SU-DHL-6 (cell line): ENCODE results near the gene PPFIBP2.

Experiments used
- EZH2phosphoT487 ChIP-seq: fragments of 200-600 bp; sonication (generic), shearing (Covaris generic); conservative IDR thresholded peaks from 2 replicates; pipeline ENCODE4 v1.6.1; 2018; ENCODE audit warnings: mild to moderate bottlenecking, antibody characterized with exemption, low read length, moderate library complexity, mixed read lengths
- TF ChIP-seq, protein P1 (sequence below): fragments of 200-600 bp; sonication (generic); IDR thresholded peaks from one replicate; pipeline ENCODE4 v1.5.1; 2017; ENCODE audit warnings: antibody characterized with exemption, mild to moderate bottlenecking, low read length, moderate library complexity; ENCODE audit not compliant: insufficient read depth, poor library complexity, severe bottlenecking

DNA sequence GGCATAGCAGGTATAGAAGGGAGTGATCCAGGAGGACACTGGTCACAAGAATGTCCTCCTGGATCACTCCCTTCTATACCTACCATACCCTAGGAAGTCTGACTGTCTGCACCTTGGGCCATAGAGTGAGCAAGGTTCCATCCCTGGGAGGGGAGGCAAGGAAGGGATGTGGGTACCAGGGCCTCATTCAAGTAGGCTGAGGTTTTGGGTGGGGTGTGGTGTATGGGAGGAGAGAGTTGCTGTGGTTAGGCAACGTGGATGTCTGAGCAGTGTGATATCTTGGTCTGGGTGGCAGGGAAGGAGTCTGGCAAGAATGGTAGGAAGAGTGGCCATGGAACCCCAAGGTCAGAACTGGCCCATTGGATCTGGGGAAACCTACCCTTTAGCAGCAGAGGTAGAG, 13.2 kb downstream of the PPFIBP2 start:
- TF ChIP-seq, protein P1, sequence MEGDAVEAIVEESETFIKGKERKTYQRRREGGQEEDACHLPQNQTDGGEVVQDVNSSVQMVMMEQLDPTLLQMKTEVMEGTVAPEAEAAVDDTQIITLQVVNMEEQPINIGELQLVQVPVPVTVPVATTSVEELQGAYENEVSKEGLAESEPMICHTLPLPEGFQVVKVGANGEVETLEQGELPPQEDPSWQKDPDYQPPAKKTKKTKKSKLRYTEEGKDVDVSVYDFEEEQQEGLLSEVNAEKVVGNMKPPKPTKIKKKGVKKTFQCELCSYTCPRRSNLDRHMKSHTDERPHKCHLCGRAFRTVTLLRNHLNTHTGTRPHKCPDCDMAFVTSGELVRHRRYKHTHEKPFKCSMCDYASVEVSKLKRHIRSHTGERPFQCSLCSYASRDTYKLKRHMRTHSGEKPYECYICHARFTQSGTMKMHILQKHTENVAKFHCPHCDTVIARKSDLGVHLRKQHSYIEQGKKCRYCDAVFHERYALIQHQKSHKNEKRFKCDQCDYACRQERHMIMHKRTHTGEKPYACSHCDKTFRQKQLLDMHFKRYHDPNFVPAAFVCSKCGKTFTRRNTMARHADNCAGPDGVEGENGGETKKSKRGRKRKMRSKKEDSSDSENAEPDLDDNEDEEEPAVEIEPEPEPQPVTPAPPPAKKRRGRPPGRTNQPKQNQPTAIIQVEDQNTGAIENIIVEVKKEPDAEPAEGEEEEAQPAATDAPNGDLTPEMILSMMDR = no peak
- TF ChIP-seq EZH2phosphoT487 = no peak
